GM18505 (cell line): ENCODE measurements around the gene ISG20.

Source experiments
- ATAC-seq: cut with Tn5 transposase; IDR thresholded peaks from one replicate; pipeline ENCODE4 v1.9.1; 2021; ENCODE audit not compliant: unreplicated experiment
- POLR2A ChIP-seq: IDR thresholded peaks from 4 replicates; pipeline ENCODE4 v1.6.1; 2011; ENCODE audit warnings: borderline replicate concordance; ENCODE audit not compliant: insufficient read depth, insufficient read length; ENCODE audit errors: extremely low read depth

The ISG20 gene

GRCh38 chr15:88638626-88639372 lies at the start of gene ISG20:
Gene ISG20, plus strand, starts transcription at chr15:88639016. Its CDS starts 351 bp downstream, at chr15:88639367.
- TF ChIP-seq POLR2A = peak; percentile 96
- ATAC-seq = peak; percentile 70

- no peak for TF ChIP-seq POLR2A
- ATAC-seq = no peak
Measured at GRCh38 chr15:88590759-88591158, 48.1 kb upstream of the ISG20 start.

- ATAC-seq = no peak
- no peak for TF ChIP-seq POLR2A
Measured at GRCh38 chr15:88591384-88591783, 47.4 kb upstream of the ISG20 start.

- no peak for TF ChIP-seq POLR2A
- ATAC-seq = no peak
Measured at GRCh38 chr15:88603885-88604284, 34.9 kb upstream of the ISG20 start.

GRCh38 chr15:88604381-88605188 lies 34.2 kb upstream of the ISG20 start:
- TF ChIP-seq POLR2A = no peak
- ATAC-seq = no peak

GRCh38 chr15:88605189-88606069 lies 33.4 kb upstream of the ISG20 start:
- no peak for ATAC-seq
- no peak for TF ChIP-seq POLR2A

- ATAC-seq = no peak
- no peak for TF ChIP-seq POLR2A
Measured at GRCh38 chr15:88606070-88606794, 32.6 kb upstream of the ISG20 start.

GRCh38 chr15:88607951-88608350 lies 30.9 kb upstream of the ISG20 start:
- no peak for TF ChIP-seq POLR2A
- no peak for ATAC-seq

GRCh38 chr15:88608607-88609181 lies 30.1 kb upstream of the ISG20 start:
- no peak for ATAC-seq
- no peak for TF ChIP-seq POLR2A

- no peak for ATAC-seq
- no peak for TF ChIP-seq POLR2A
Measured at GRCh38 chr15:88609344-88610090, 29.3 kb upstream of the ISG20 start.

GRCh38 chr15:88610701-88611231 lies 28.1 kb upstream of the ISG20 start:
- no peak for ATAC-seq
- no peak for TF ChIP-seq POLR2A
